22Rv1 (cell line): ENCODE measurements around the gene HPS5.

Experiments
- CTCF ChIP-seq: fragments of 450-650 bp; IDR thresholded peaks from 2 replicates; pipeline ENCODE4 v1.5.1; 2017; ENCODE audit warnings: mild to moderate bottlenecking
- ZFX ChIP-seq: fragments of 450-650 bp; IDR thresholded peaks from 2 replicates; pipeline ENCODE4 v1.6.1; 2017; ENCODE audit warnings: antibody characterized with exemption, borderline replicate concordance

- TF ChIP-seq CTCF: no peak
- TF ChIP-seq ZFX: no peak
Measured at GRCh38 chr11:18368221-18368620, 46.3 kb upstream of the HPS5 start.
